Bronchial epithelial cell (primary cell): Measurements from ENCODE around the gene OPTC. TPM values are rescaled to one million over a fixed set of nuclear protein-coding genes. Genes with fewer than 3 reads are reported as not detected.

Source experiments
- DNase-seq: peaks from one replicate; pipeline ENCODE4 v3.0.0-alpha.2; 2010; ENCODE audit warnings: low read depth
- FAIRE-seq: peaks from 2 replicates; lab custom pipeline; 2011; peaks lifted over from hg19 to GRCh38; lab: Jason Lieb, UNC
- H3K27me3 ChIP-seq: 2 replicates; pipeline ENCODE4 v1.5.1; 2011; ENCODE audit warnings: low read length; ENCODE audit not compliant: control insufficient read depth, insufficient read depth
- H3K36me3 ChIP-seq: 2 replicates; pipeline ENCODE4 v1.5.1; 2011; ENCODE audit warnings: low read length; ENCODE audit not compliant: control insufficient read depth, insufficient read depth
- H3K4me3 ChIP-seq: 2 replicates; pipeline ENCODE4 v1.5.1; 2011; ENCODE audit warnings: mild to moderate bottlenecking, low read depth, low read length, control low read depth
- CTCF ChIP-seq: IDR thresholded peaks from 2 replicates; pipeline ENCODE4 v1.5.1; 2011; ENCODE audit warnings: mild to moderate bottlenecking, moderate library complexity, low read length, control low read depth, inconsistent platforms; ENCODE audit not compliant: insufficient read depth, severe bottlenecking
- total RNA-seq: library from RNA; depleted of rRNA; stranded (reverse); fragments of >200 nt; gene quantifications from 2 replicates; pipeline ENCODE4 v1.2.1, GENCODE V29; 2014

OPTC gene
- total RNA-seq, 1 donor from 2014 or later, result not detected

GRCh38 chr1:203455706-203456105, 38.2 kb upstream of the OPTC start:
- H3K36me3 ChIP-seq, result no peaks in the 10 kb centered on the region
- no peak for FAIRE-seq
- no peak for DNase-seq
- H3K4me3 ChIP-seq, result no peak overlapping the region
- no peak for TF ChIP-seq CTCF
- H3K27me3 ChIP-seq, result peaks cover 2% of the 10 kb centered on the region

- H3K4me3 ChIP-seq, result no peak overlapping the region
- FAIRE-seq (no peak), DNase-seq (no peak)
- no peaks in the 10 kb centered on the region for H3K36me3 ChIP-seq
- H3K27me3 ChIP-seq, result peaks cover 2% of the 10 kb centered on the region
- TF ChIP-seq CTCF, result no peak
Measured at GRCh38 chr1:203456577-203456976, 37.4 kb upstream of the OPTC start.

- H3K36me3 ChIP-seq, result no peaks in the 10 kb centered on the region
- H3K4me3 ChIP-seq, result no peak overlapping the region
- DNase-seq (no peak), FAIRE-seq (no peak)
- peaks cover 3% of the 10 kb centered on the region for H3K27me3 ChIP-seq
- TF ChIP-seq CTCF, result no peak
Measured at GRCh38 chr1:203458078-203458477, 35.9 kb upstream of the OPTC start.

GRCh38 chr1:203459671-203460201, 34.2 kb upstream of the OPTC start:
- Histone ChIP-seq H3K4me3 (no peak overlapping the region), H3K27me3 (peaks cover 7% of the 10 kb centered on the region), H3K36me3 (no peaks in the 10 kb centered on the region)
- TF ChIP-seq CTCF, result no peak
- FAIRE-seq (no peak), DNase-seq (no peak)

- Histone ChIP-seq H3K27me3 (peaks cover 10% of the 10 kb centered on the region), H3K4me3 (no peak overlapping the region), H3K36me3 (no peaks in the 10 kb centered on the region)
- TF ChIP-seq CTCF, result no peak
- FAIRE-seq (no peak), DNase-seq (no peak)
Measured at GRCh38 chr1:203461717-203462116, 32.2 kb upstream of the OPTC start.

- Histone ChIP-seq H3K36me3 (no peaks in the 10 kb centered on the region), H3K27me3 (peaks cover 10% of the 10 kb centered on the region), H3K4me3 (no peak overlapping the region)
- FAIRE-seq (no peak), DNase-seq (no peak)
- no peak for TF ChIP-seq CTCF
Measured at GRCh38 chr1:203462143-203462542, 31.8 kb upstream of the OPTC start.
